NCI-H748 (cell line): ENCODE measurements around the gene TTYH1.

Experiments used
- DNase-seq: peaks from one replicate; lab custom pipeline; 2025; ENCODE audit not compliant: unreplicated experiment; lab: John Stamatoyannopoulos, UW

TTYH1 gene

GRCh38 chr19:54391589-54392061 is 23.6 kb upstream of the TTYH1 start:
- no peak for DNase-seq

GRCh38 chr19:54392105-54392504 is 23.2 kb upstream of the TTYH1 start:
- no peak for DNase-seq

- no peak for DNase-seq
Observed at GRCh38 chr19:54393381-54393780, 21.9 kb upstream of the TTYH1 start.

- DNase-seq, result no peak
Observed at GRCh38 chr19:54395685-54396084, 19.6 kb upstream of the TTYH1 start.

- no peak for DNase-seq
Observed at GRCh38 chr19:54399189-54399588, 16.1 kb upstream of the TTYH1 start.

- no peak for DNase-seq
Observed at GRCh38 chr19:54400913-54401312, 14.4 kb upstream of the TTYH1 start.

- no peak for DNase-seq
Observed at GRCh38 chr19:54403054-54403453, 12.2 kb upstream of the TTYH1 start.

- no peak for DNase-seq
Observed at GRCh38 chr19:54405628-54406027, 9.6 kb upstream of the TTYH1 start.

GRCh38 chr19:54407780-54408179 is 7.5 kb upstream of the TTYH1 start:
- no peak for DNase-seq

GRCh38 chr19:54408456-54409026 is 6.7 kb upstream of the TTYH1 start:
- no peak for DNase-seq

- no peak for DNase-seq
Observed at GRCh38 chr19:54411033-54411432, 4.2 kb upstream of the TTYH1 start.

GRCh38 chr19:54412877-54413276 is 2.4 kb upstream of the TTYH1 start:
- DNase-seq, result no peak

GRCh38 chr19:54414156-54414555 is 1.1 kb upstream of the TTYH1 start:
- no peak for DNase-seq

GRCh38 chr19:54415901-54416673 is 823 bp downstream of the TTYH1 start:
- no peak for DNase-seq

- DNase-seq, result no peak
Observed at GRCh38 chr19:54416695-54417491, 1.6 kb downstream of the TTYH1 start.

- DNase-seq, result no peak
Observed at GRCh38 chr19:54418030-54418929, 3.0 kb downstream of the TTYH1 start.

- DNase-seq, result no peak
Observed at GRCh38 chr19:54418930-54419800, 3.9 kb downstream of the TTYH1 start.

GRCh38 chr19:54420068-54420382 is 4.8 kb downstream of the TTYH1 start:
- DNase-seq, result no peak

GRCh38 chr19:54420383-54421168 is 5.3 kb downstream of the TTYH1 start:
- no peak for DNase-seq
